AG09319 (cell line): ENCODE measurements around the gene BANF2.

ENCODE experiments used
- DNase-seq: peaks from one replicate; pipeline ENCODE4 v3.0.0-alpha.2; 2010; ENCODE audit warnings: low read depth; ENCODE audit errors: extremely low read depth
- TF ChIP-seq, protein P1 (sequence below): IDR thresholded peaks from 2 replicates; pipeline ENCODE4 v1.5.1; 2011; ENCODE audit warnings: low read depth, mild to moderate bottlenecking, inconsistent platforms, low read length, moderate library complexity

The BANF2 gene

GRCh38 chr20:17659801-17660200, 40.0 kb upstream of the BANF2 start:
- DNase-seq = no peak
- TF ChIP-seq, protein P1, sequence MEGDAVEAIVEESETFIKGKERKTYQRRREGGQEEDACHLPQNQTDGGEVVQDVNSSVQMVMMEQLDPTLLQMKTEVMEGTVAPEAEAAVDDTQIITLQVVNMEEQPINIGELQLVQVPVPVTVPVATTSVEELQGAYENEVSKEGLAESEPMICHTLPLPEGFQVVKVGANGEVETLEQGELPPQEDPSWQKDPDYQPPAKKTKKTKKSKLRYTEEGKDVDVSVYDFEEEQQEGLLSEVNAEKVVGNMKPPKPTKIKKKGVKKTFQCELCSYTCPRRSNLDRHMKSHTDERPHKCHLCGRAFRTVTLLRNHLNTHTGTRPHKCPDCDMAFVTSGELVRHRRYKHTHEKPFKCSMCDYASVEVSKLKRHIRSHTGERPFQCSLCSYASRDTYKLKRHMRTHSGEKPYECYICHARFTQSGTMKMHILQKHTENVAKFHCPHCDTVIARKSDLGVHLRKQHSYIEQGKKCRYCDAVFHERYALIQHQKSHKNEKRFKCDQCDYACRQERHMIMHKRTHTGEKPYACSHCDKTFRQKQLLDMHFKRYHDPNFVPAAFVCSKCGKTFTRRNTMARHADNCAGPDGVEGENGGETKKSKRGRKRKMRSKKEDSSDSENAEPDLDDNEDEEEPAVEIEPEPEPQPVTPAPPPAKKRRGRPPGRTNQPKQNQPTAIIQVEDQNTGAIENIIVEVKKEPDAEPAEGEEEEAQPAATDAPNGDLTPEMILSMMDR = no peak

GRCh38 chr20:17660667-17661066, 39.1 kb upstream of the BANF2 start:
- DNase-seq = no peak

GRCh38 chr20:17661121-17661744, 38.5 kb upstream of the BANF2 start:
- no peak for DNase-seq
- TF ChIP-seq, protein P1 = no peak

More at GRCh38 chr20:17660667-17661066, 39.1 kb upstream of the BANF2 start:
- TF ChIP-seq, protein P1 = no peak

GRCh38 chr20:17662333-17663039, 37.3 kb upstream of the BANF2 start:
- TF ChIP-seq, protein P1 = no peak
- DNase-seq = no peak

DNA sequence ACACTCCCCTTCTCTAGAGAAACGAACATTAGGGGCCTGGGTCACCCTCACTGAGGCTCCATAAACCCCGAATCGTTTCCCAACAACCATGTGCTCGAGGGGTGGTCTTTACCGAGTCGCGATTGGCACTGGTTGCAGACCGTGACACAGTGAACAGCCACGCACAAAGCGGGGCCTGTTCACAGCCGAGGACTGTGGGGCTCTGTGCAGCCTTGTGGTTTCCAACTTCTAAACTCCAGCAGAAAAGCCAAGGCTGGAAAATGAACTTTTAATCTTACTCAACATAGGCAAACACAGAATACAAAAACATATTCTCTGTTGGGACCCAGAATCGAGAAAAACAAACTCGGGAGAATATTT, 36.7 kb upstream of the BANF2 start:
- no peak for DNase-seq
- TF ChIP-seq, protein P1 = no peak

DNA sequence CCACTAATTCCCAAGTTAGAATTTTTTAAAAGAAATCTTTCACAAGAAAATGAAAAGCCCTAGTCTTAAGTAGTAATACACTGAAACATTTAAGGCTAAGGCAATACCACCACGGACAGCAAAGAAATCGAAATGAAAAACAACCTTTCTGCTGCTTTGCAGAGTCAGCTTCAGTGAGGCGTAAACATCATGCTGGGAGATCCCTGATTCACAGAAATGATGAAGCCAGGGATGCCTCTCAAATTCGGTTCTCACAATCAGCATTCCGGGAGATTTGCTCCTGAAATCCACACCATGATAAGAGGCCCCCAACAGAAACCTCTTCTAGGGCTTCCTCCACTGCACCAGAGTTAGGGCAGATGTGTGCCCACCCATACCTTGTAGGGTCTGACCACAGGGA, 36.3 kb upstream of the BANF2 start:
- no peak for DNase-seq
- TF ChIP-seq, protein P1 = no peak

- DNase-seq = no peak
- TF ChIP-seq, protein P1 = no peak
Observed at GRCh38 chr20:17664025-17664633, 35.6 kb upstream of the BANF2 start.
